Measurements from ENCODE around the gene GHITM. TPM values are rescaled to one million over a fixed set of nuclear protein-coding genes. Genes with fewer than 3 reads are reported as not detected.

Gene GHITM
- total and polyA plus RNA-seq, 2 of the 8 experiments (the other 6 are each of a cell fraction or from before 2014, with no cell fraction given) = 86.2 to 97.0 TPM

DNA sequence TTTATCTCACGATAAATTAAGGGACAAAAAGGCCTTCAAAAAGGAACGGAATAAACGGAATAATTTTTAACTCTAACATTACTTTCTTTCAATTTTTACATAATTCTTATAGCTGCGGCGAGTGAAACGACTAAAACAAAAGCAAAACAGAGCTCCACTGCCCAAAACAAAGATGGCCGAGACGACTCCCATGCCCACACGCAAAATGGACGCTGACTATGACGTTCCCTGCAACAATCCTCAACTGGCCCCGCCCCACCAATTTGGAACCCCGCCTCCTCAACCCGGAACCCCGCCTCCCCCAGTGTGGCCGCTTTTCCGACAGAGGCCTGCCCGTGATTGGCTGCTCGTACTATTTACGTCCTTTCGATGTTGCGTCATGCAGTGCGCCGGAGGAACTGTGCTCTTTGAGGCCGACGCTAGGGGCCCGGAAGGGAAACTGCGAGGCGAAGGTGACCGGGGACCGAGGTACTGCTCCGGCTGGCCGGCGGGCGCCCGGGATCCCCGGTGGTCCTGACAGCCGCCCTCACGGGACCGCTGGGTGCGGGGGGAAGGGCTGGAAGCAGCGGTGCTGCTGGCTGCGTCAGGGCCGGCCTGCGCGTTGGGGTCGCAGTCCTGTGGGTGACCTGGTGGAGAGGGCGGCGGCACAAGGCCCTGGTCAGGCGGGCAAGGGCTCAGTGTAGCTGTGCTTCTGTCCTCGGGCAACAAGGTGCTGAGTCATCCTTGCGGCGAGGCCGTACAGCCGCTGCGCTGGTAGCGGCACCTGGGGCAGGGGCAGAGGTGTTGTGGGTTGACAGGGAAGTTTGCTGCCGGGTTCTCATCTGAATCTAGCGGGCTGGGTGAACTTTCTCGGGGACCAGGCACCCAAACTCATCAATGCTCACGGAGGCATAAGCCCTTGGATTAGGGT is at the start of gene GHITM (continued):
- TF ChIP-seq TAF7 (optimal IDR thresholded peaks at IDR 0.05; ENCODE audit: borderline replicate concordance, low read depth, low read length) = peak; percentile 69
- peak; percentile 56; the same call in 1 of the 2 replicates for TF ChIP-seq JUND (IDR thresholded peaks at IDR 0.05; ENCODE audit: low read length)
- TF ChIP-seq EZH2 (IDR thresholded peaks at IDR 0.05; ENCODE audit: low read depth, low read length, severe bottlenecking) = no peak
- TF ChIP-seq TBP (IDR thresholded peaks at IDR 0.05; ENCODE audit: low read depth, low read length) = peak; percentile 83
- no peak for TF ChIP-seq GABPA (IDR thresholded peaks at IDR 0.05; ENCODE audit: borderline replicate concordance, insufficient read depth, low read length)
- no peak for TF ChIP-seq RFX5 (IDR thresholded peaks at IDR 0.05; ENCODE audit: borderline replicate concordance, low read depth, low read length)
- TF ChIP-seq, protein P1, sequence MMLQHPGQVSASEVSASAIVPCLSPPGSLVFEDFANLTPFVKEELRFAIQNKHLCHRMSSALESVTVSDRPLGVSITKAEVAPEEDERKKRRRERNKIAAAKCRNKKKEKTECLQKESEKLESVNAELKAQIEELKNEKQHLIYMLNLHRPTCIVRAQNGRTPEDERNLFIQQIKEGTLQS (IDR thresholded peaks at IDR 0.05; ENCODE audit: insufficient read depth, low read depth, low read length) = peak; percentile 85
- TF ChIP-seq NANOG (IDR thresholded peaks at IDR 0.05; ENCODE audit: insufficient read depth, low read depth, low read length, poor library complexity, severe bottlenecking) = no peak
- TF ChIP-seq, protein P2, sequence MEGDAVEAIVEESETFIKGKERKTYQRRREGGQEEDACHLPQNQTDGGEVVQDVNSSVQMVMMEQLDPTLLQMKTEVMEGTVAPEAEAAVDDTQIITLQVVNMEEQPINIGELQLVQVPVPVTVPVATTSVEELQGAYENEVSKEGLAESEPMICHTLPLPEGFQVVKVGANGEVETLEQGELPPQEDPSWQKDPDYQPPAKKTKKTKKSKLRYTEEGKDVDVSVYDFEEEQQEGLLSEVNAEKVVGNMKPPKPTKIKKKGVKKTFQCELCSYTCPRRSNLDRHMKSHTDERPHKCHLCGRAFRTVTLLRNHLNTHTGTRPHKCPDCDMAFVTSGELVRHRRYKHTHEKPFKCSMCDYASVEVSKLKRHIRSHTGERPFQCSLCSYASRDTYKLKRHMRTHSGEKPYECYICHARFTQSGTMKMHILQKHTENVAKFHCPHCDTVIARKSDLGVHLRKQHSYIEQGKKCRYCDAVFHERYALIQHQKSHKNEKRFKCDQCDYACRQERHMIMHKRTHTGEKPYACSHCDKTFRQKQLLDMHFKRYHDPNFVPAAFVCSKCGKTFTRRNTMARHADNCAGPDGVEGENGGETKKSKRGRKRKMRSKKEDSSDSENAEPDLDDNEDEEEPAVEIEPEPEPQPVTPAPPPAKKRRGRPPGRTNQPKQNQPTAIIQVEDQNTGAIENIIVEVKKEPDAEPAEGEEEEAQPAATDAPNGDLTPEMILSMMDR (IDR thresholded peaks at IDR 0.05; ENCODE audit: control extremely low read depth in 1 of 3, insufficient read depth in 1 of 3, low read depth in 1 of 3, low read length in 3 of 3) = peak; percentile 9 to 38 (median 37); a peak in 2 of 4 replicates
- TF ChIP-seq RBBP5 (IDR thresholded peaks at IDR 0.05; ENCODE audit: borderline replicate concordance, low read depth, low read length) = peak; percentile 95
- TF ChIP-seq SIN3A (conservative IDR thresholded peaks at IDR 0.05 in 1 of 2, IDR thresholded peaks at IDR 0.05 in 1 of 2; ENCODE audit: low read depth in 1 of 2, low read length in 2 of 2) = peak in 1 of 2 experiments; percentile 97; a peak in 2 of 4 replicates
- TF ChIP-seq MAFK (IDR thresholded peaks at IDR 0.05; ENCODE audit: low read depth, low read length) = peak; percentile 80; the same call in 1 of the 2 replicates
- TF ChIP-seq SRF (IDR thresholded peaks at IDR 0.05; ENCODE audit: low read depth, low read length) = peak; percentile 65
- TF ChIP-seq POLR2A (IDR thresholded peaks at IDR 0.05; ENCODE audit: control extremely low read depth in 1 of 2, low read depth in 2 of 2, low read length in 2 of 2) = peak; percentile 77 to 80
- peak; percentile 88 for TF ChIP-seq TAF1 (IDR thresholded peaks at IDR 0.05; ENCODE audit: low read depth, low read length)
- TF ChIP-seq HDAC2 (IDR thresholded peaks at IDR 0.05; ENCODE audit: borderline replicate concordance in 1 of 2, low read depth in 2 of 2, low read length in 2 of 2) = peak in 1 of 2 experiments; percentile 91; a peak in 2 of 4 replicates
- TF ChIP-seq CEBPB (IDR thresholded peaks at IDR 0.05; ENCODE audit: low read depth, low read length) = peak; percentile 97
- peak; percentile 79 for TF ChIP-seq SAP30 (IDR thresholded peaks at IDR 0.05; ENCODE audit: insufficient read depth, insufficient replicate concordance, low read length)
- peak; percentile 98 for TF ChIP-seq CREB1 (IDR thresholded peaks at IDR 0.05)

Data from H1 (cell line).